T-helper 22 cell (primary cell): Measurements from ENCODE around the gene ATAD1.
"Not testable (repeated sequence)": the region's sequence is repeated elsewhere in the genome, so short reads cannot be mapped to it uniquely, and the experiment has no call there.

Experiments
- DNase-seq: peaks from one replicate; pipeline ENCODE4 v3.0.0-alpha.2; 2020; ENCODE audit warnings: low read depth

Gene ATAD1

GRCh38 chr10:87801813-87802435, 16.1 kb downstream of the ATAD1 start:
- not testable (repeated sequence) for DNase-seq

- no peak for DNase-seq
Measured at GRCh38 chr10:87799860-87800259, 18.2 kb downstream of the ATAD1 start.

- no peak for DNase-seq
Measured at GRCh38 chr10:87798082-87798481, 19.9 kb downstream of the ATAD1 start.

- DNase-seq: no peak
Measured at GRCh38 chr10:87794285-87794684, 23.7 kb downstream of the ATAD1 start.

- no peak for DNase-seq
Measured at GRCh38 chr10:87790185-87790584, 27.8 kb downstream of the ATAD1 start.

- DNase-seq: no peak
Measured at GRCh38 chr10:87786421-87786820, 31.6 kb downstream of the ATAD1 start.

- no peak for DNase-seq
Measured at GRCh38 chr10:87782721-87783120, 35.3 kb downstream of the ATAD1 start.

GRCh38 chr10:87781545-87781944, 36.5 kb downstream of the ATAD1 start:
- no peak for DNase-seq

GRCh38 chr10:87776328-87776727, 41.7 kb downstream of the ATAD1 start:
- DNase-seq: no peak

- no peak for DNase-seq
Measured at GRCh38 chr10:87775766-87776165, 42.3 kb downstream of the ATAD1 start.

- no peak for DNase-seq
Measured at GRCh38 chr10:87771871-87772500, 46.0 kb downstream of the ATAD1 start.

- no peak for DNase-seq
Measured at GRCh38 chr10:87767253-87767652, 50.8 kb downstream of the ATAD1 start.

GRCh38 chr10:87765666-87766376, 52.2 kb downstream of the ATAD1 start:
- DNase-seq: no peak

GRCh38 chr10:87764072-87764934, 53.7 kb downstream of the ATAD1 start:
- DNase-seq: no peak

- DNase-seq: no peak
Measured at GRCh38 chr10:87763086-87763861, 54.8 kb downstream of the ATAD1 start.

- DNase-seq: no peak
Measured at GRCh38 chr10:87761892-87762291, 56.1 kb downstream of the ATAD1 start.

- DNase-seq: no peak
Measured at GRCh38 chr10:87761153-87761552, 56.9 kb downstream of the ATAD1 start.

GRCh38 chr10:87760195-87760905, 57.7 kb downstream of the ATAD1 start:
- no peak for DNase-seq

GRCh38 chr10:87759551-87759950, 58.5 kb downstream of the ATAD1 start:
- no peak for DNase-seq

GRCh38 chr10:87757685-87758084, 60.3 kb downstream of the ATAD1 start:
- no peak for DNase-seq
